Ishikawa (cell line): ENCODE results near the gene ARHGAP44.

Experiments used
- CEBPB ChIP-seq: IDR thresholded peaks from 2 replicates; pipeline ENCODE4 v1.6.1; 2012
- CREB1 ChIP-seq: IDR thresholded peaks from 2 replicates; pipeline ENCODE4 v1.6.1; 2012; ENCODE audit warnings: low read depth
- EGR1 ChIP-seq: IDR thresholded peaks from 2 replicates; pipeline ENCODE4 v1.6.1; 2012
- EP300 ChIP-seq: IDR thresholded peaks from 2 replicates; pipeline ENCODE4 v1.6.1; 2012; ENCODE audit warnings: borderline replicate concordance
- FOXM1 ChIP-seq: IDR thresholded peaks from 2 replicates; pipeline ENCODE4 v1.6.1; 2012; ENCODE audit warnings: low read depth, borderline replicate concordance
- NFIC ChIP-seq: IDR thresholded peaks from 2 replicates; pipeline ENCODE4 v1.6.1; 2012
- RAD21 ChIP-seq: IDR thresholded peaks from 2 replicates; pipeline ENCODE4 v1.6.1; 2012; ENCODE audit warnings: low read depth
- TAF1 ChIP-seq: IDR thresholded peaks from 2 replicates; pipeline ENCODE4 v1.6.1; 2012; ENCODE audit warnings: low read depth, mild to moderate bottlenecking
- TCF12 ChIP-seq: IDR thresholded peaks from 2 replicates; pipeline ENCODE4 v1.6.1; 2012; ENCODE audit warnings: low read depth
- TEAD4 ChIP-seq: IDR thresholded peaks from 2 replicates; pipeline ENCODE4 v1.6.1; 2012
- YY1 ChIP-seq: IDR thresholded peaks from 2 replicates; pipeline ENCODE4 v1.6.1; 2012; ENCODE audit warnings: low read depth
- ZBTB7A ChIP-seq: IDR thresholded peaks from 2 replicates; pipeline ENCODE4 v1.6.1; 2012; ENCODE audit warnings: low read depth
- TF ChIP-seq, protein P1 (sequence below): IDR thresholded peaks from 2 replicates; pipeline ENCODE4 v1.6.1; 2012
- TF ChIP-seq, protein P2 (sequence below): IDR thresholded peaks from 2 replicates; pipeline ENCODE4 v1.6.1; 2012; ENCODE audit warnings: low read depth, mild to moderate bottlenecking
- TF ChIP-seq, protein P3 (sequence below): IDR thresholded peaks from 2 replicates; pipeline ENCODE4 v1.6.1; 2012

The ARHGAP44 gene

DNA sequence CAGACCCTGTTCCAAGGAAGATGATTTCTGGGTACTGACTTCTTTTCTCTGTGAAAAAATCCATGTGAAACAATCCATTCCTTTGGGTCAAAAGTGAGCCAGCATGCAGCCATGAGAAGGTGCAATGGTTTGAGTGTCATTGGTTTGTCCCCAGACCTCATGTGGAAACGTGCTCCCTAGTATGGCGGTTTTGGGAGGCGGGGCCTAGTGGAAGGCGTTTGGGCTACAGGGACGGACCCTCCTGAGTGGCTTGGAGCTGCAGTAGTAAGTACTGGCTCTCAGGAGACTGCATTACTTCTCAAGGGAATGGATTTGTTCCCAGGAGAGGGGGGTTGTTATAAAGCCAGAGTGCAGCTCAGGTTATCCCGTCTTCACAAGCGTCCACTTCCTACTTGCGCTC lies 209.2 kb downstream of the ARHGAP44 start:
- TF ChIP-seq TEAD4 (no peak), FOXM1 (no peak)
- TF ChIP-seq, protein P1, sequence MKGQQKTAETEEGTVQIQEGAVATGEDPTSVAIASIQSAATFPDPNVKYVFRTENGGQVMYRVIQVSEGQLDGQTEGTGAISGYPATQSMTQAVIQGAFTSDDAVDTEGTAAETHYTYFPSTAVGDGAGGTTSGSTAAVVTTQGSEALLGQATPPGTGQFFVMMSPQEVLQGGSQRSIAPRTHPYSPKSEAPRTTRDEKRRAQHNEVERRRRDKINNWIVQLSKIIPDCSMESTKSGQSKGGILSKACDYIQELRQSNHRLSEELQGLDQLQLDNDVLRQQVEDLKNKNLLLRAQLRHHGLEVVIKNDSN, result no peak
- TF ChIP-seq, protein P2, sequence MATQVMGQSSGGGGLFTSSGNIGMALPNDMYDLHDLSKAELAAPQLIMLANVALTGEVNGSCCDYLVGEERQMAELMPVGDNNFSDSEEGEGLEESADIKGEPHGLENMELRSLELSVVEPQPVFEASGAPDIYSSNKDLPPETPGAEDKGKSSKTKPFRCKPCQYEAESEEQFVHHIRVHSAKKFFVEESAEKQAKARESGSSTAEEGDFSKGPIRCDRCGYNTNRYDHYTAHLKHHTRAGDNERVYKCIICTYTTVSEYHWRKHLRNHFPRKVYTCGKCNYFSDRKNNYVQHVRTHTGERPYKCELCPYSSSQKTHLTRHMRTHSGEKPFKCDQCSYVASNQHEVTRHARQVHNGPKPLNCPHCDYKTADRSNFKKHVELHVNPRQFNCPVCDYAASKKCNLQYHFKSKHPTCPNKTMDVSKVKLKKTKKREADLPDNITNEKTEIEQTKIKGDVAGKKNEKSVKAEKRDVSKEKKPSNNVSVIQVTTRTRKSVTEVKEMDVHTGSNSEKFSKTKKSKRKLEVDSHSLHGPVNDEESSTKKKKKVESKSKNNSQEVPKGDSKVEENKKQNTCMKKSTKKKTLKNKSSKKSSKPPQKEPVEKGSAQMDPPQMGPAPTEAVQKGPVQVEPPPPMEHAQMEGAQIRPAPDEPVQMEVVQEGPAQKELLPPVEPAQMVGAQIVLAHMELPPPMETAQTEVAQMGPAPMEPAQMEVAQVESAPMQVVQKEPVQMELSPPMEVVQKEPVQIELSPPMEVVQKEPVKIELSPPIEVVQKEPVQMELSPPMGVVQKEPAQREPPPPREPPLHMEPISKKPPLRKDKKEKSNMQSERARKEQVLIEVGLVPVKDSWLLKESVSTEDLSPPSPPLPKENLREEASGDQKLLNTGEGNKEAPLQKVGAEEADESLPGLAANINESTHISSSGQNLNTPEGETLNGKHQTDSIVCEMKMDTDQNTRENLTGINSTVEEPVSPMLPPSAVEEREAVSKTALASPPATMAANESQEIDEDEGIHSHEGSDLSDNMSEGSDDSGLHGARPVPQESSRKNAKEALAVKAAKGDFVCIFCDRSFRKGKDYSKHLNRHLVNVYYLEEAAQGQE, result no peak

DNA sequence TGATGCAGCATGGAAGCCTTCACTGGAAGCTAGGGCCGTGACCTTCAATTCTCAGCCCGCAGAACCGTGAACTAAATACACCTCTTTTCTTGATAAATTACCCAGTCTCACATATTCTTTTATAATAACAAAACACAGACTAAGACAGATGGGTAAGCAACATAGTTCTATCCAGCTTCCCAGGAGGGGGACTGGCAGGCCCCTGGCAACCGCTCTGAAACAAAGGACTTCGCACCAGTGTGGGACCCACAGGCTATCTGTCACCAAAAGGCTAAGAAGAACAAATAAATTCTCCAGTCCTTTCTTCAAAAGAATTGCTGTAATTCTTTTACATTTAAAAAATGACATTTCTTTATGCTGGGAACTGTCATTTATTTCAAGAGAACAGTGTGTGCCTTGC lies 209.6 kb downstream of the ARHGAP44 start:
- TF ChIP-seq, protein P1, result no peak
- TF ChIP-seq TAF1 (no peak), ZBTB7A (no peak), TCF12 (no peak), EP300 (no peak), FOXM1 (no peak), EGR1 (no peak), YY1 (no peak), RAD21 (no peak), TEAD4 (no peak), CREB1 (no peak), NFIC (no peak)
- TF ChIP-seq, protein P2, result no peak
- TF ChIP-seq, protein P3, sequence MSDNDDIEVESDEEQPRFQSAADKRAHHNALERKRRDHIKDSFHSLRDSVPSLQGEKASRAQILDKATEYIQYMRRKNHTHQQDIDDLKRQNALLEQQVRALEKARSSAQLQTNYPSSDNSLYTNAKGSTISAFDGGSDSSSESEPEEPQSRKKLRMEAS, result no peak

DNA sequence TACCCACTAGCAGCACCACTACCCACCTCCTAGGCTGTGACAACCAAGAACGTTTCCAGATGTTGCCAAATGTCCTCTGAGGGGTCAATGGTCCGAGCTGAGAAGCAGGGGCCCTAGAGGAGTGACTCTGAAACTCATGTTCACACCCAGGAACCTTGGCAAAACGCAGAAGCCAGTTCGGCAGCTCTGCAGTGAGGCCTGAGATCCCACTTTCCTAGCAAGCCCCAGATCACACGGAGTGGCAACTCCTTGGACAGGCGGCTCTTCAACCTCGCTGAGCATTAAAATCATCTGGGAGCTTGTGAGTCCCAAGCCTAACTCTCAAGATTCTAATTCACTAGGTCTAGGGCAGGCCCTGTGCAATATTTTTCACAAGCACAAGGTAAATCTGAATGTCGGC lies 211.3 kb downstream of the ARHGAP44 start:
- no peak for TF ChIP-seq ZBTB7A
- TF ChIP-seq YY1, result no peak
- no peak for TF ChIP-seq EP300
- no peak for TF ChIP-seq EGR1
- TF ChIP-seq TCF12, result no peak
- TF ChIP-seq NFIC, result no peak
- TF ChIP-seq, protein P2, result no peak
- TF ChIP-seq FOXM1, result no peak
- TF ChIP-seq, protein P1, result no peak
- TF ChIP-seq, protein P3, result no peak
- no peak for TF ChIP-seq RAD21
- TF ChIP-seq CREB1, result no peak
- no peak for TF ChIP-seq TEAD4
- no peak for TF ChIP-seq CEBPB

DNA sequence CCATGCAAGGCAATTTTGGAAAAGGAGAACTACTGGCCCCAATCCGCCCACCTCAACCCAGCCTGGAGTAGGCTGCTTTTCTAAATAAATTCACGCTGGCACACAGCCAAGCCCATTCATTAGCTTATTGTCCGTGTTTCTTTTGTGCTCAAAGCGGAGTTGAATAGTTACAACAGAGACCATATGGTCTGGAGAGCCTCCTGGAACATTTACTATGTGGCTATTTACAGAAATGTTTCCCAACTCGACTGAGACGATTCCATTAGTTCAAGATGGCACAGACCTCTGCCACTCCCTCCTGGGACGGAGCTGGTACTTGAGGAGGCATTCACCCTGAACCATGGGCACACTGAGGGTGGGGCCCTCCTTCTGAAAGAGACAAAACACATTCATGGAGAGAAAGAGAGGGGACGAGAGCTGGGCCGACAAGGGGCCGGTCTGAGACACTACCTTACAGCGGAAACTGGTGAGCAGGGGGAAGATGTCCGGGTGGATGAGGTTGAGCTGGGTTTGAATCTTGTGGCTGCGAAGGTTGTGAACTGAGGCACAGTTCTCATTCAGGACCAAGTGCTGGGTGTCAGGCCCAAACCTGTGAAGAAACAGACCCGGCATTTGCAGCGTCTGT lies 212.8 kb downstream of the ARHGAP44 start:
- TF ChIP-seq NFIC (0 out of 2 replicates have a peak, but pooled peaks have one; percentile 36), CREB1 (no peak)
